ENCODE results near the gene GPC6. TPM values are rescaled to one million over a fixed set of nuclear protein-coding genes. Genes with fewer than 3 reads are reported as not detected.

The GPC6 gene
- polyA plus RNA-seq, 1 of the 3 experiments (the other 2 are of a cell fraction): 6.7 TPM

DNA sequence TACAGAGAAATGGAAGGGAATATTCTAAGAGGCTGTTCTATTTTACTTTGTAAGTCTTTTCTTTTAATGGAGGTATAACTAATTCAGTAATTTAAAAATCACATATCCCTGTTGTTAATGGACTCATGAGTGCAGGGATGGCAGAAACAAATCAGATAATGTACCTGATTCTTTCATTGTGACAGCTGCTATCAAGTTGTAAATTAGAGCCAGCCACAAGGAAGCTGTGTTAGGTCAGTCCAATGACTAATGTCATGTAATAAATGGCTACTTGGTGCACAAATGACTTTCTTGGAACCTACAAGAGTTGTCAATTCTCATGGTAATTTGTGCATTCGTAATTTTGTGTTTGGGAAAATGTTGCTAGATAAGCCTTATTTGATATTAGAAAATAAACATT, 806.5 kb downstream of the GPC6 start:
- Histone ChIP-seq H3K9me3 (no peaks in the 10 kb centered on the region), H3K4me1 (ENCODE audit: control insufficient read depth in 1 of 2, insufficient read depth in 2 of 2, low read depth in 1 of 2, low read length in 1 of 2) (peaks cover 14 to 21% of the 10 kb centered on the region in 2 experiments; a peak in 3 of 4 replicates), H3K9me2 (no peaks in the 10 kb centered on the region), H3K4me2 (no peak overlapping the region), H4K20me1 (ENCODE audit: insufficient read depth) (no peaks in the 10 kb centered on the region), H3K79me2 (ENCODE audit: insufficient read depth) (no peaks in the 10 kb centered on the region), H3K9ac (no peak overlapping the region), H3K27ac (ENCODE audit: low read depth in 2 of 2, low read length in 1 of 2) (peak overlapping the region in 1 of 2 experiments; percentile 68; a peak in 2 of 4 replicates), H3K36me3 (replicated peaks in 1 of 2; ENCODE audit: control insufficient read depth in 1 of 2, insufficient read depth in 2 of 2, low read length in 1 of 2) (no peaks in the 10 kb centered on the region), H2AFZ (ENCODE audit: low read depth) (no peak overlapping the region), H3K27me3 (ENCODE audit: insufficient read depth) (no peaks in the 10 kb centered on the region), H3F3A (replicated peaks; ENCODE audit: insufficient read depth) (no peaks in the 10 kb centered on the region), H3K4me3 (ENCODE audit: low read depth in 2 of 2, low read length in 1 of 2) (no peak overlapping the region)
- WGBS (ENCODE audit: low lambda C conversion rate): 76% methylated on average over 1 of the region's 1 CpG
- peak; percentile 41; the same call in 1 of the 2 replicates for TF ChIP-seq TCF12 (IDR thresholded peaks at IDR 0.05)
- 0 out of 2 replicates have a peak, but pooled peaks have one; percentile 44 for TF ChIP-seq FOXJ3 (CRISPR knock-in tag; IDR thresholded peaks at IDR 0.05)
- TF ChIP-seq GATA2 (CRISPR knock-in tag; IDR thresholded peaks at IDR 0.05): peak; percentile 55
- TF ChIP-seq PBX3 (IDR thresholded peaks at IDR 0.05): peak; percentile 45
- TF ChIP-seq NFIC (IDR thresholded peaks at IDR 0.05; ENCODE audit: borderline replicate concordance): no peak
- TF ChIP-seq ZBTB33 (IDR thresholded peaks at IDR 0.05; ENCODE audit: borderline replicate concordance, low read depth): no peak
- TF ChIP-seq EP300 (IDR thresholded peaks at IDR 0.05; ENCODE audit: borderline replicate concordance in 1 of 2, low read depth in 1 of 2, low read length in 1 of 2): peak in 1 of 2 experiments; percentile 33; a peak in 1 of 4 replicates
- TF ChIP-seq NRF1 (IDR thresholded peaks at IDR 0.05; ENCODE audit: low read depth, low read length): no peak
- POLR2A ChIA-PET: no interaction called here
- DNase-seq: no peak
- CTCF ChIA-PET: no interaction called here

DNA sequence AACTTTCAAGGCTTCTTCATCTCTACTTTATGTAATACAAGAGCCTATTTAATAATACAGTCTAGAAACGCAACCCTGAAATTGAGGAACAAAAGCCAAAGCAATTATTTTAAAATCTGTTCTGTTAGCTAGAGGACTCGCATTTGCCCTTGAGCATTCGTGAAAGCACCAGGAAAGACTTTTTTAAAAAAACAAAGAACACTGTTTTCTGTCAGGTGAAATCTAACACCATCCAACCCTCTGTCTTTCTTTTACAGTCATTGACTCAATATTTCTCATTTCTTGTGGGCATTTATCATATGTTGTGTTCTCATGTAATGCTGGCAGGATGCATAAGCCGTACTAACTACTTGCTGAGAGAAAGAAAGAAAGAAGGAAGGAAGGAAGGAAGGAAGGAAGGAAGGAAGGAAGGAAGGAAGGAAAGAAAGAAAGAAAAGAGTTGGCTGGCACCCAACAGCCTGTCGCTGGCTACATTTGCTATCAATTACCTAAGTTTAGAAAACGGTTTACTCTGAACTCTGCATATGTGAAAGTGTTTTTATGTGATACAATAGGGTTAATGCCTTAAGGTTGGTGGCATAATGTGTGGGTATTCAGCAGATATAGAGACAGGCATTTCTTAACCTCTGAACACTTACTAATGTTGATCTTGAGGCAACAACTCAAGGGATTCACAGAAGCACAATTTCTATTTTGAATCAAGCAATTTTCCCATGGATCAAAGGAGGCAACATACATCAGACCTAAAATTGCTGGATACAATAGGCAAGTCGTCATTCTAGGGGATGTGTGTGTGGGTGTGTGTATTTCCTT, 807.4 kb downstream of the GPC6 start:
- Histone ChIP-seq H3K4me2 (no peak overlapping the region), H3K9me3 (no peaks in the 10 kb centered on the region), H3K27ac (ENCODE audit: low read depth in 2 of 2, low read length in 1 of 2) (peak overlapping the region in 1 of 2 experiments; percentile 68; a peak in 2 of 4 replicates), H2AFZ (ENCODE audit: low read depth) (no peak overlapping the region; the same call in 1 of the 2 replicates), H4K20me1 (ENCODE audit: insufficient read depth) (no peaks in the 10 kb centered on the region), H3K36me3 (replicated peaks in 1 of 2; ENCODE audit: control insufficient read depth in 1 of 2, insufficient read depth in 2 of 2, low read length in 1 of 2) (no peaks in the 10 kb centered on the region), H3K79me2 (ENCODE audit: insufficient read depth) (no peaks in the 10 kb centered on the region), H3K27me3 (ENCODE audit: insufficient read depth) (no peaks in the 10 kb centered on the region), H3F3A (replicated peaks; ENCODE audit: insufficient read depth) (no peaks in the 10 kb centered on the region), H3K9ac (no peak overlapping the region), H3K4me1 (ENCODE audit: control insufficient read depth in 1 of 2, insufficient read depth in 2 of 2, low read depth in 1 of 2, low read length in 1 of 2) (peaks cover 14 to 21% of the 10 kb centered on the region in 2 experiments; a peak in 3 of 4 replicates), H3K4me3 (ENCODE audit: low read depth in 2 of 2, low read length in 1 of 2) (no peak overlapping the region), H3K9me2 (no peaks in the 10 kb centered on the region)
- no peak for DNase-seq
- ChIA-PET CTCF (no interaction called here), POLR2A (no interaction called here)
- WGBS (ENCODE audit: low lambda C conversion rate): 52% methylated on average over 7 of the region's 7 CpGs
- TF ChIP-seq JUND (IDR thresholded peaks at IDR 0.05): no peak
- no peak for TF ChIP-seq CTCF (IDR thresholded peaks at IDR 0.05)
- TF ChIP-seq RXRA (IDR thresholded peaks at IDR 0.05; ENCODE audit: borderline replicate concordance, low read depth): no peak
- TF ChIP-seq, protein P1, sequence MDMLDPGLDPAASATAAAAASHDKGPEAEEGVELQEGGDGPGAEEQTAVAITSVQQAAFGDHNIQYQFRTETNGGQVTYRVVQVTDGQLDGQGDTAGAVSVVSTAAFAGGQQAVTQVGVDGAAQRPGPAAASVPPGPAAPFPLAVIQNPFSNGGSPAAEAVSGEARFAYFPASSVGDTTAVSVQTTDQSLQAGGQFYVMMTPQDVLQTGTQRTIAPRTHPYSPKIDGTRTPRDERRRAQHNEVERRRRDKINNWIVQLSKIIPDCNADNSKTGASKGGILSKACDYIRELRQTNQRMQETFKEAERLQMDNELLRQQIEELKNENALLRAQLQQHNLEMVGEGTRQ (IDR thresholded peaks at IDR 0.05; ENCODE audit: borderline replicate concordance, low read depth, low read length): no peak
- peak; percentile 52 for TF ChIP-seq TCF12 (IDR thresholded peaks at IDR 0.05)
- TF ChIP-seq EP300 (IDR thresholded peaks at IDR 0.05; ENCODE audit: borderline replicate concordance in 1 of 2, low read depth in 1 of 2, low read length in 1 of 2): 0 out of 4 replicates have a peak, but pooled peaks of 1 of the 2 experiments have one; percentile 16
- no peak for TF ChIP-seq CHD2 (IDR thresholded peaks at IDR 0.05; ENCODE audit: low read length, partially characterized antibody)
- TF ChIP-seq ZBTB33 (IDR thresholded peaks at IDR 0.05; ENCODE audit: borderline replicate concordance, low read depth): no peak
- TF ChIP-seq GATA2 (CRISPR knock-in tag; IDR thresholded peaks at IDR 0.05): no peak
- TF ChIP-seq SMC3 (IDR thresholded peaks at IDR 0.05; ENCODE audit: low read depth, low read length): no peak
- TF ChIP-seq TEAD4 (IDR thresholded peaks at IDR 0.05; ENCODE audit: borderline replicate concordance, insufficient read depth): no peak
- TF ChIP-seq MAX (IDR thresholded peaks at IDR 0.05; ENCODE audit: low read depth): no peak
